C4-2B (cell line): ENCODE results near the gene WDR74.
"Not testable (repeated sequence)": the region's sequence is repeated elsewhere in the genome, so short reads cannot be mapped to it uniquely, and the experiment has no call there.

Experiments used
- CTCF ChIP-seq: fragments of 450-650 bp; conservative IDR thresholded peaks from 2 replicates; pipeline ENCODE4 v1.5.1; 2017; ENCODE audit warnings: mild to moderate bottlenecking
- ZFX ChIP-seq: fragments of 450-650 bp; IDR thresholded peaks from 2 replicates; pipeline ENCODE4 v1.6.1; 2017

GRCh38 chr11:62842891-62843290 is 3.5 kb upstream of the WDR74 start:
- TF ChIP-seq CTCF, ZFX: not testable (repeated sequence)
